NK-92 (cell line): ENCODE data around the gene USE1.

Experiments used
- DNase-seq: peaks from one replicate; lab custom pipeline; 2025; ENCODE audit not compliant: unreplicated experiment; lab: John Stamatoyannopoulos, UW

The USE1 gene

DNA sequence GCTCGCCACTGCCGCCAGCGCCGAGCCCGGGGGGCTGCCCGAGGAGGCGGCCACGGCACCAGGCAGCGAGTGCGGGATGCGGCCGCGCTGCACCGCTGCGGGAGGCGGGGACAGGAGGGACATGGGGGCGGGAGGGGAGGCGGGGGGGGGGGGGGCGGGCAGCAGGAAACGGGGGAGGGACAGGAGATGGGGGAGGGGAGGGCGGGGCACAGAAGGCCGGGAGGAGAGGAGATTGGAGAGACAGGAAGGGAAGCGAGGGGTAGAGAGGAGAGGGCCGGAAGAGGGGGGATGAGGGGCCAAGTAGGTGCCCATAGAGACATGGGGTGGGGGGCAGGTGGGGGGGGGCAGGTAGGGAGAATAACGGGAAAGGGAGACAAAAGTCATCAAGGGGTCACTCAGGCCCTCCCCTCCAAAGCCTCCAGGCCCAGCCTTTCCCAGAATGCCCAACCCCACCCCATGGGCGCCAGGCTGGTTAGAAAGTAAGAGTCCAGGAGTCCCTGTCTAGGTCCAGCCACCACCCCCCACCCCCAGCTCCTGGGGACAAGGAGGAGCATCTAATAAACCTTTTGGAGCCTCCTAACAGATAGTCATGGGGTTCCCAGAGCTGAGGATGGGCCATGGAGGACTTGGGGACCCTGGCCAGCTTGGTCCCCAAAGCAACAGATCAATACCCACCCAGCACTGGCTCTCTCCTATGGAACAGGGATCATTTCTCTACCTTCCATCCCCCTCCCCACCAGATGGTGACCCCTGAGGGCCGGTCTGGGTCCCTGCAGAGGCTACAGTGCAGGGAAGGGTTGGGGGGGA lies 21.0 kb downstream of the USE1 start:
- DNase-seq = no peak

DNA sequence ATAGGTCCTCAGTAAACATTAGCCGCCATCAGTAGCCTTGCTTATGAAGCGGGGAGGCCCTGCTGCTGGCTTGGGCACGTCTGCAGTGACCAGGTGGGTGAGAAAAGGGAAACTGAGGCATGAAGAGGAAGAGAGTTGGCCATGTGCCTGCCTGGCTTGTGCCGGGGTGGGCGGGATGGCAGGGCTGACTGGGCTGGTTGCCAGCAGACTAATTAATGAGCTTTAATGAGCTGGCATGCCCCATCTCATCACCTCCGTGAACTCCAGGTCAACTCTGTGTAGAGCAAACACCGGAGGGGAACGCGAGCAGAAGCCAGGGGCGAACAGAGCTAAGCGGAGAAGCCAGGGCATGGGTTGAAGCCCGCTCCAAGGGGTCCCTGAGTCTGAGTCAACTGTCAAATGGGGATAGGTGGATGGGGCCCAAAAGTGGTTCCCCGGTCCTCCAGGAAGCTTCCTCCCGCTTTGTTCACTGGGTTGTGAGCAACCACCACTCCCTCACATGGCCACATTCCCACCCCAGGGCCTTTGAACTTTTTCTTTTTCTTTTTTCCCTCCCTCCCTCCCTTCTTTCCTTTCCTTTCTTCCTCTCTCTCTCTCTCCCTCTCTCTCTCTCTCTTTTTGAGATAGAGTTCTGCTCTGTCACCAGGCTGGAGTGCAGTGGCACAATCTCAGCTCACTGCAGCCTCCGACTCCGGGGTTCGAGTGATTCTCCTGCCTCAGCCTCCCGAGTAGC lies 21.8 kb downstream of the USE1 start:
- DNase-seq = no peak

DNA sequence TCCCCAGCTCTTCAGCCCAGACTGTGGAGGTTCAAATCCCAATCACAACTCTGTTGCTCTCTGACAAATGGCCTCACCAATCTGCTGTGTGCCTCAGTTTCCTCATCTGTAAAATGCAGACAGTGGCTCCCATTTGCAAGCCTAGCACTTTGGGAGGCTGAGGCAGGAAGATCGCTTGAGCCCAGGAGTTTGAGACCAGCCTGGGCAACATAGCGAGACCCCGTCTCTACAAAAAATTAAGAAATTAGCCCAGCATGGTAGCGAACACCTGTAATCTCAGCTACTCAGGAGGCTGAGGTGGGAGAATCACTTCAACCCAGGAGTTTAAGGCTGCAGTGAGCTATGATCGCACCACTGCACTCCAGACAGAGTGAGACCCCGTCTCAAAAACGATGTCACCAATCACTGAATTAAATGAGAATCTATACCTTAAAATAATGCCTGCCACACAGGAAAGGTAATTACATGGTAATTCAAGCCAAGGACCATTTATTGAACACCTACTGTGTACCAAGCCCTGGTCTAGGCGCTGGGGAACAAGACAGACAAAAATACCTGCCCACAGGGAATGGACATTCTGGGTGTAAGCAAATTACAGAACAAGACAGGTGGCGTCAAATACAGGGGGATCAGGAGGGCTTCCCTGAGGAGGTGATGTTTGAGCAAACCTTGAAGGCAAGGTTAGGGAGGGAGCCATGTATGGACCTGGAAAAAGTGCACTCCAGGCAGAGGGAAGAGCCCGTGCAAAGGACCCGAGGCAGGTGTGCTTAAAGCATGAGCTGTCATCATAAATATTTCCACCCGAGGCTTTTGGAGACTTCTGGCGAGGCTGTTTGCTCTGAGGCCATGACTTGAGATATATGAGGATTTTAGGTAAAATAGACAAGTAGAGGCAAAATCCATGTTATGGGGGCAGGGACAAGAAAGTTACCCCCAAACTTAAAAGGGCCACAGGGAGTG lies 22.9 kb downstream of the USE1 start:
- no peak for DNase-seq

DNA sequence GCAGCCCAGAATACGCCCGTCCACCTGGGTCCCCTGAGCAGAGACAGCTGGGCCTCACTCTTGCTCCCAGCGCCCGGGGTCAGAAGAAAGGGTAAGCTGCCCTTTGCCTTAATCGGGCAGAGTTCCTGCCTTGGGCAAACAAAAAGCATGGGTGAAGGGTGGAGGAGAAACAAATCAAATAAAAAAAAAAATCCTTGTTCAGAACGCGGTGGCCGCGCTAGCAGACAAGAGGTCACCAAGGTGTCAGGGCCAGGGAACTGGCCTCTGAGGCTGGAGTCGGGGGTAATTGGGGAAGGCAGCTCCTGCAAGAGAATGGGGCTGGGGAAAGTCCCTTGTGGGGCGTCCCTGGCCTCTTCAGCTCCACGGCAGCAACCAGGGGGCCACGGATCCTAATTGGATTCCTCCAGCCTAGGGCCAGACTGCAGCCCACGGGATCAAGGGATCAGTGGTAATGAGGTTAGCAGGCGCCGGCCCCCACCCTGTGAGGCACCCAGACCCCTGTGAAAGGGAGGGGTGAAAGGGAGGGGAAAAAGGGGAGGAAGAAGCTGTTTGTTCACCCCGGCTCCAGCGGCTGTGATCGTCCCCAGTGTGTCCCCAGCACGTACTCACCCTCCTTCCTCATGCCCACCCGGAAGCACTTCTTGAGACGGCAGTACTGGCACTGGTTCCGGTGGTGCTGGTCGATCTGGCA lies 25.1 kb downstream of the USE1 start:
- DNase-seq = no peak

DNA sequence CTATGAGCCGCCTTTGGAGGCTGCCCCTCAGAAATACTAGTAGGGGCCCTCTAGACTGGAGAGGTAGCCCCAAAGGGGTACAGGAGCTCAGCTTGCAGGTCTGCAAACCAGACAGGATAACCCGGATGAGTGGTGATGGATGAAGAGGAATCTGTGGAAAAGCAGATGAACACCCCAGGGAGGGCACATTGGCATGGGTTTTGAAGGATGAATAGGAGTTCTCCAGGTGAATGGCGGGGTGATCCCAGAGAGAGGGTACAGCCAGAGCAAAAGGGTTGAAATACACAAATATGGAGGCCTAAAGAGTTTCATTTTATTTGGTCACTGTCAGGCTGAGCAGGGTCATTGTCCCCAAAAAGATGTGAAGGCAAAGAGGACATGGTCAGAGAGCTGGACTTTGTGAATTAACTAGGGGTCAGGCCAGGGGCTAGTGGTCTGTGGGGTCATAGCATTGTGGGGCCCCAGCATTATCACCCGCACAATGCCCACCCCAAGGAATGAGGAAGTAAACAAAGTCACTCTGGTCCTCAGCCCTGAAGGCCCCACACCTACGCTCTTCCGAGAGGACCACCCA lies 25.8 kb downstream of the USE1 start:
- DNase-seq = no peak

DNA sequence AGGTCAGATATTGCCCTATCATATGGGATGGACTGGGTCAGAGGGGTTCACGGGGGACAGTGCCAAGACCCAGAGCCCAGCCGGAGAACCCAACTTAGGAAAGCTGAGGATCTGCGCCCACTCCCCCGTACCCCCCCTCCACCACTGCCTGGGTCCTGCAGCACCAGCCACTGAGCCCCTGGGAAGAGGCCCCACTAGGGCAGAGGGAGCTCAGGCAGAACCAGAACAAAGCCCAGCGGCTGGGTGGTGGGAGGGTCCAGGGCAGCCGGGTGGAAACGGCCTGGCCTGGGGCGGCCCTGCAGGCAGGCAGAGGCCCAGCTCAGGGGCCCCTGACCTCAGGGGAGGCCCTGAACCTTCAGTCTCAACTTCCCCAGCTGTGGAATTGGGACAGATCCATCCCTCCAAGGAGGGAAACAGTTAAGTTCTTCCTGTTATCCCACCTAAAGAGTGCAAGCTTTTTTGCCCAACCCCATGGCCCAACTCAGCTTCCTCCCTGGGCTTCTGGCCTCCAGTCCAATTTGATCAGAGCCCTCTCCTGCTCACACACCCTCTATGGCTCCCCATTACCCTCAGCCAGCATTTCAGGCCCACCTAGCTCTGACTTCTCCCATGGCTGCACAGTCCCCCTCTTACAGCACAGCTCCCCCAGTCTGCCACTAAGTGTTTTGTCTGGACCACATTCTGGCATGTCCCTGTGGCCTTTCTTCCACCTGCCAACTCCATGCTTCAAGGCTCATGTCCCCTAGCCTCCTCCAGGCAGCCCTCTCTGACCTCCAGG lies 27.5 kb downstream of the USE1 start:
- no peak for DNase-seq

DNA sequence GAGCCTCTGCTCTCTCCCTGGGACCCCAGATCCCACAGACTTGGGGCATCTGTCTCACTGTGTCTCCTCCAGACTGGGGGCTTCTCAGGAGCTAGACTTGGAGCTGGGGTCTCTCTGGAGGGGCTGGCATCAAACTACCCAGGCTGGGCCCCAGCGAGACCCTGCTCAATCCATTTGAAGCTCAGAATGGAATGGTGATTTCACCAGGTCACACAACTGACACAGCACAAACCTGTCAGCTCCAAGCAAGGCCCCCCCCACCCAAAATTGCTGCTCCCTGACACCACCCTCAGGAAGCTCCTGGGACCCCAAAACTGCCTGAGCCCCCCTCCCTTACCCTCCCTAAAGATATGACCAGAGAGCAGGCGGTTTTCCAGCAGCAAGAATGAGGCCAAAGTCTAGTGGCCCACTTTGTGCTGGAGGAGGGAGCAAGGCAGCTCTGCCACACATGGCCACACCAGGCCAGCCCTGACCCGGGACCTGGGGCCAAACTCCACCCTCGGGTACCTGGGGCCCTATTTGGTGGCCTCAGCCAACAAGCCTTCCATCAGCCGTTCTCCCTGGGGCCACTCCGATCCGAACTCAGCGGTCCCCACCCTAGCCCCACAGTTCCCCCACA lies 28.2 kb downstream of the USE1 start:
- DNase-seq = no peak

DNA sequence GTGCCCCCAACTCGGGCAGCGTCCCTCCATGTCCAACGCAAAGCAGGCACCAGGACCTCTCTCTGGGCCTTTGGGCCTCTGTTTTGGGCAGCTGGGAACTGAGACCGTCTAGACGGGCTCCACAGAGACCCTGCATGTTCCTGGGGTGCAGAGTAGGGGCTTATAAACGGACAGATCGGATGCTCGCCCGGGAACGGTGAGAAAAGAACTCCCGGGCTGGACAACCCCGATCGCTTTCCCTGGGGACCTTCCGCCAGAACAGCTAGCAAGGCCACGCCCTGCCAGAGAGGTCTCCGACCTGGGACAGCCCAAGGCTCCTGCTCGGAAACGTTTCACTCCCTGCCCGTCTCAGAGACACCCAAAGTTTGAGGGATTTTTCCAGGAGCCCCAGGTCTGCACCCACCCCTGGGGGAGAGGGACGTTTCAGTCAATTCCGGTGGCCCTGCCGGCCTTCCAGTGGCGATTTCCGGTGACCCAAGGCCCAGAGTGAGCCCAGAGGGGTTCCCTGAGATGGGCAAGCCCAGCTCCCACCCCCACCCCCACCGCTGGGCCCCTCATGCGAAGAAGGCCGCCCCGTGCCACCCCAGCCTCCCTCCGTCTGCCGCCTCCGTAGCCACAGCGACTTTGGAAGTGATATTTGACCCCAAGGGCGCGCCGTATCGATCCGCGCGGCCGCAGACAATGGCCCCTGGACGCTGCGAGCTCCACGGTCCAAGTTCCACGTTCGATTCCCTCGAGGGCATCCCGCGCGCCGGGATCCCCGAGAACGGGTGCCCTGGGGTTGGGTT lies 28.9 kb downstream of the USE1 start:
- no peak for DNase-seq

DNA sequence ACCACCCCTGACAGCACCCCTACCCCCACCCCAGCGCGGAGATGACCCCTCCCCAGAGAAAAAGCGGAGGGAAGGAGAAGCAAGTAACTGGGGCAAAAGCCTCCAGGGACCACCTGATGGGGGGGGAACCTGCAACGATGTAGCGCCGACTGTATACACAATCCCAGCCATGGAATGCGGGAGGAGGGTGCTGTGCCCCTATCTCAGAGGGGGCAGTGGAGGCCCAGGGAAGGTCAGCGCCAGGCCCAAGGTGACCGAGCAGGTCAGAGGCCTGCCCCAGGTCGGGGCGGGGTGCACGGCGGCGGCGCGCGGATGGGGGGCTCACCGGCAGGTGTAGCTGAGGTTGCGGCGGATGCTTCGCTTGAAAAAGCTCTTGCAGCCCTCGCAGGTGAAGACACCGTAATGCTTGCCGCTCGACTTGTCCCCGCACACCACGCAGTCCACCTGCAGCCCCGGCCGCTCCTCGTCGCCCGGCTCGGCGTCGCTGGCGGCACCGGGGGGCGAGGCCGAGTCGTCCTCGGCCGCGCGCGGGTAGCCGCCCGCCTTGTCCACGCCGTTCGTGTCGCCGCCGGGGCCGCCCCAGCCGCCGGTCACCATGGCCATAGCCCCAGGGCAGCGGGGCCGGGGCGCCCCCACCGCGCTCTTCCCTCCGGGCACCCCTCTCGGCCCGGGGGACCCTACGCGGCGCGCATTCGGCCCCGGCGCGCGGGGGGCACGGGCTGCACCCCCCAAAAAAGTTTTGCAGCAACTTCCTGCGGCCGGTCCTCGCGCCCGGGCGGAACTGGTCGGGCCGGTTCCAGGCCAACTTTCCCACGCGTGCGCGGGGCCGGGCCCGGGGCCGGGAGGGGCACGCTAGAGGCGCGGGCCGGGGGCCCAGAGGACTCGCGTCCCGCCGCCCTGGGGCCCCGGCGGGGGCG lies 29.7 kb downstream of the USE1 start:
- no peak for DNase-seq

DNA sequence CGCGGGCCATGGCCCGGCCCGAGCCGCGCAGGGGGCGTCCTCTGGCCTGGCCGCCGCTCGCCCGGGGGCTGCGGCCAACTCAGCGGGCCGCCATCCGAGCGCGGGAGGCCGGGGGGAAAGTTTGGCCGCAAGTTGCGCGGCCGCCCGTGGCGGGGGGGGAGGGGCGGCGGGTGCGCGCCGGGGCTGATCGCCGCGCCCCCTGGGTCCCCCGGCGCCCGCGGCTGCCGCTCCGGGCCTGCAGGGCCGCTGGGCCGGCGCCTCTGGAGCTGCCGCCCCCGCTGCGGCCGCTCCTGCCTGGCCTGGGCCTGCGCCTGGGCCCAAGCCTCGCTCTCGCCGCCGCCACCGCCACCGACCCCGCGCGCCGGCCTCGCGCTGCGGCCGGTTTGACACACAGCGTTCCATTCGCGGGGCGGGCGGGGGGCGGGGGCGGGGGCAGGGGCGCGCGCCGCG lies 30.4 kb downstream of the USE1 start, which contains the start of gene NR2F6:
TSS of gene NR2F6 (minus strand) at position 385 of the 450 bp plus-strand sequence. CDS start 699 bp downstream, outside the sequence.
- DNase-seq = no peak

DNA sequence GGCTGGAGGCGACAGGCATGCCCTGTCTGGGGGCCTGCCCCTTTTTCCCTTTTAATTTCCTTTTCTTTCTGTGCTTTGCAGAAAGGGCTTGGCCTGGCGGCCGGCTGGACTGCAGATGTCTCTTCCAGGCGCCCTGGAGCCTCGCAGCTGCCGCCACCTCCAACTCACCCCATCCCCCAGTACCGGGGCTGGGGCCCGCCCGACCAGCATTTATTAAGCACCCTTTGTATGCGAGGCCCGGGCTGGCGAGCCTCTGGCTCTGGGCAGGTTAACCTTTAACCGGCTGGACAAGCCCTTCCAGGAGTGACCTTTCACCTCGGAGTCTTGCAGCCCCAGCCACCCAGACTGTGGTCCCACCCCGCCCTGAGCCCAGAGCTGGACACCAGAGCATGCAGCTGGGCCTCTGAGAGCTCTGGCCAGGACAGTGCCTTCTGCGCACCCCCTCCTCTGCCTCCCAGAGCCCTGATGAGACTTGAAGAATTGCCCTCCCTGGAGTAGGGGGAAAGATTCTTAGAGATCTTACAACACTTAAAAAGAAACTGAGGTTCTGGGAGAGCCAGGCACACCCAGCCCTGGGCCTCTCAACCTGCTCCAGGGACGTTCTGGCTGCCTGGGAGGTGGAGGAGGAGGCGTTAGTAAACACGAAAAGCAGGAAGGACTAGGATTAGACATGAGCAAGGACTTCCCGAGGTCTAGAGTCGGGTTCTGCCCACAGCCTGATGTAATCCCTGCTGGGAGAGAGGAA lies 31.7 kb downstream of the USE1 start:
- no peak for DNase-seq

DNA sequence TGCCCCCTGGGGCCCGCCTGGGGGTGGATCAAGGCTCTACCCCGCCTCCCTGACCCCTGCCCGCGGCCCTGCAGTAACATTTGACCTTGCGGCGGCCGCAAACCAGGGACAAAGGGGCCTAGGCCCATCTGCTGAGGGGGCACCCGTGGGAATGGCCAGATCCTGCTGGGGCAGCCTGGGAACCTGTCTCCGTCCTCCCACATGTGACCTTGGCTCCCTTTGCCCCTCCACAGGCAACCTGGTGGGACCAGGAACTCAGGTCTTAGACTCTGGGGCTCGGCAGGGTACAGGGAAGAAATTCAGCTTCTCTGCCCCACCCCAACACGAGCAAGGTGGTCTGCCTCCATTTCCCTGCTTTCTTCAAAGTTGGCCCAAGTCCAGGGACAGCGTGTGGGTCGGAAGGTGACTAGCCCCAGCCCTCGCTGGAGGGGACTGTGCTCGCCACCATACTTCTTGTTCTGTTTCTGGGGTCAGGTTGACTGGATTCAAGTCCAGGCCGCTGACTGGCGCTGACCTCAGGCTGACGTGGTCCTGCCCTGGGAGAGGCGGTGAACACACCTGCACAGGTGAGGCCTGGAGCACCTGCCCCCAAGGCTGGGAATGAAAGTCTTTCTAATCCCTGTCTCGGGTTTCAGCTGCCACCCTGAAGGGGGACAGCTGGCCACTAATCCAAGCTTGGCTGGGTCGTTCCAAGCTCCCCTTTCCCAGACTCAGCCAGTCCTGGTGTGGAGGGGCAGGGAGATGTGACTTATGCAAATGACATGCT lies 33.0 kb downstream of the USE1 start:
- no peak for DNase-seq

DNA sequence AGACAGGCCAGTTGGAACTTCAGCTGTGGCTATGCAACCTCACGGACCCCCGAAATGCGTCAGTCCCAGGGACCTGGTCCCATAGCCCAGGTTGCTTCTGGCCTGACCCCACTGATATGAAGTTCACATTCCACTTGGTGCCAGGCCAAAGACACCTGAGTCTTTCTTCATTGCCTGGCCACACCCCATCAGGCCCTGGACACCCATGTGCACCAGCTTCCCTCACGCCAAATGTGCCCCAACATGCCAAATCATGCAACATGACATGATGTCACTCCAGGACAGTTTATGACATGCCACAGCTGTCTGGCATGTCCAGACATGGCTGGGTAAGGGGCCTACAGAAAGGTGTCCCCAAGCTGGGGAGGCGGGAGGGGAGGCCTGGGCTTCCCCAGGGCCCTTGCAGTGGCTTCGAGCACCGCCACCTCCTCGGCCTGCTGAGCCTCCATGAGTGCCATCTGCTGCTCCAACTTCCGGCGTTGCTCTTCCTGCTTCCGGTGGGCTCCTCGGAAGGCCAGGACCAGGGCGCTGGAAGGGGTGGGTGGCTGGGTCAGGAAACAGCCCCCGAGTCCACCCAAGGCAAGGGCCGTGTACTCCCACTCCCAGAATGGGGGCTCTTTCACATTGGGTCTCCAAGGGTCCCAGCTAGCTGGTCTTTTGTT lies 34.9 kb downstream of the USE1 start:
- no peak for DNase-seq

DNA sequence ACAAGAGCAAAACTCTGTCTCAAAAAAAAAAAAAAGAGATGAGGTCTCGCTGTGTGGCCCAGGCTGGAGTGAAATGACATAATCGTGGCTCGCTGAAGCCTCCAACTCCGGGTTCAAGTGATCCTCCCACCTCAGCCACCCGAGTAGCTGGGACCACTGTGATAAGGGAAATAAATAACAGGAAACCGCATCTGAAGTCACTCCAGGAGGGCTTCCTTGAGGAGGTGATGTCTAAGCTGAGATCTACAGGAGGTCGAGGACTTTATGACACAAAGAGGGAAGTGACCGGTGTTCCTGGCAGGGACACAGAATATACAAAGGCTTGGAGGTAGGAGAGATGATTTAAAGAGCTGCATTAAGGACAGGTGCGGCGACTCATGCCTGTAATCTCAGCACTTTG lies 39.5 kb downstream of the USE1 start:
- no peak for DNase-seq

DNA sequence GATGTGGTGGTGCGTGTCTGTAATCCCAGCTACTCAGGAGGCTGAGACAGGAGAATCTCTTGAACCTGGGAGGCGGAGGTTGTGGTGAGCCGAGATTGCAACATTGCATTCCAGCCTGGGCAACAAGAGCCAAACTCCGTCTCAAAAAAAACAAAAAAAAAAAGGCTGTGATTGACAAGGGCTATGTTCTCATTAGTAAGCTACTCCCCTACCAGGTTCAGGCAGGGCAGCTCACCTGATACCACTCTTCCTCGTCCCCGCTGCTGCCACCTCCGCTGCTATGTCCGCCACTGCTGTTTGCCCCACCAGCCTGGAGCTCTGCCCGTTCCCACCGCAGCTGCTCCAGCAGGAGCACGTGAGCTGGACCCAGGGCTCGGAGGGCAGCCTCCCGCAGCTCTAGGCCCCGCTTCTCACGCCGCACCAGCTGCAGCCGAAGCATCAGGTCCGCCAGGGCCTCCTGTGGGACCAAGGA lies 40.0 kb downstream of the USE1 start:
- DNase-seq = no peak
